Testis (tissue), 2 donors: ENCODE data around the gene PPARD.

Source experiments
- CTCF ChIP-seq, 3 experiments: fragments of 450-650 bp in 2 of 3; fragments of 200-600 bp in 1 of 3; sonication (generic) in 1 of 3; IDR thresholded peaks; one replicate each; pipeline ENCODE4 v1.5.1; 2016 to 2019; ENCODE audit warnings: antibody characterized with exemption in 3 of 3, mild to moderate bottlenecking in 2 of 3, moderate library complexity in 1 of 3
- POLR2A ChIP-seq: fragments of 450-650 bp; IDR thresholded peaks from one replicate; pipeline ENCODE4 v1.6.1; 2017; ENCODE audit warnings: antibody characterized with exemption, mild to moderate bottlenecking, moderate library complexity

- no peak for TF ChIP-seq CTCF (IDR thresholded peaks at IDR 0.05)
- no peak for TF ChIP-seq POLR2A
These were observed 28.6 kb downstream of the PPARD start for GRCh38 chr6:35370785-35371493.
